Suprapubic skin (tissue), 3 donors: ENCODE results near the gene ADK.

Experiments used
- CTCF ChIP-seq, 2 donors: fragments of 200-600 bp in 1 of 2; fragments of 450-650 bp in 1 of 2; sonication (generic) in 1 of 2; IDR thresholded peaks; one replicate each; pipeline ENCODE4 v1.5.1; 2016 to 2019; ENCODE audit warnings: antibody characterized with exemption in 2 of 2, mild to moderate bottlenecking in 1 of 2, moderate library complexity in 1 of 2
- EP300 ChIP-seq: sonication (generic); formaldehyde crosslinking; IDR thresholded peaks from one replicate; pipeline ENCODE4 v1.6.1; 2017; ENCODE audit warnings: antibody characterized with exemption
- POLR2A ChIP-seq, 2 donors: fragments of 450-650 bp; IDR thresholded peaks; one replicate each; pipeline ENCODE4 v1.6.1; 2017; ENCODE audit warnings: antibody characterized with exemption in 2 of 2, mild to moderate bottlenecking in 2 of 2, moderate library complexity in 2 of 2

- TF ChIP-seq CTCF (IDR thresholded peaks at IDR 0.05) (no peak), EP300 (no peak), POLR2A (IDR thresholded peaks at IDR 0.05) (no peak)
Observed at GRCh38 chr10:74706966-74707365, 555.9 kb downstream of the ADK start.
